GM18909 (cell line): ENCODE data around the gene CASQ1.

Experiments
- ATAC-seq: cut with Tn5 transposase; IDR thresholded peaks from one replicate; pipeline ENCODE4 v1.9.1; 2021; ENCODE audit warnings: mild to moderate bottlenecking; ENCODE audit not compliant: unreplicated experiment, poor library complexity

The CASQ1 gene

DNA sequence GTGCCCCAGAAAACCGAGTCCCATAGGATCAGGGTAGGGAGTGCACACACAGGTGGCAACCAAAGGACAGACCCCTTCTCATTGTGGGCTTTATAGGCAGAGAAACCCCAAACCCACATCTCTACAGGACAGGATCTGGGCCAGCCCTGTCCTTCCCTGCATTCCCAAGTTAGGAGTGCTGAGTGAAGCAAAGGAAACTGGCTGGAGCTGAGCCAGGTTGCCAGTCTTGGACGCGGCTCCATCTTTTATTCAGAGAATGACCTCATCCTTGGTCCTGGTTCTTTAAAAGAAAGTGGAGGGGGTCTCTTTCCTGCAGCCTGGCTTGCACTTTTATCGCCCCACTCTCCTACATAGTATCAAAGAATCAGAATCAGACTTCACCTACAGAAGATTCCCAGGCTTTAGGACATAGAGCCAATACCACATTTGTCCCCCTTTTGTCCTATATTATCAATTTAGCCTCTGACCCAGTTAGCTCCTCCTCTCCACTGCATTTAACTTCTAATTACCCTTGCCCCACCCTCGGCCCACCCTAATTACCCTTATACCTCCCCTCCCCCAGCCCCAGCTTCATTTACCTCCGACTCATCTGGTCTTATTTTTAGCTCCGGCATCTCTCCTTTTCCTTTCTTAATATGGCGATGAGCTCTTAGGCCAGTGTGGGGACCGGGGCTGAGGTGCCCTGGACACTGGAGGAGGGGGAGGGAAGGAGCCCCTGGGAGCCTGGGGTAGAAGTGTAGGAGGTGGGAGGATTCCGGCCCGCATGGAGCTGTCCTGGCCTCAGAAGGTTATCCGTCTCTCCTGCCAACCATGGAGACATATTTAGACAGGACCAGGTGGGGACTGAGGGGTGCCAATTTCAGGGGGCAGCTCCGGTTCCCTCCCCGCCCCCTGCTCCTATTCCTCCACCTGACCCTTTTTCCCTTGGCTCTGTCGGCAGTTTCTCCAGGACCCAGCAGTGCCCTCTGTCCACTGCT lies at the start of gene CASQ1:
TSS of gene CASQ1 (plus strand) at position 927 of the 977 bp plus-strand sequence. CDS start 177 bp downstream, outside the sequence.
- ATAC-seq, result no peak

DNA sequence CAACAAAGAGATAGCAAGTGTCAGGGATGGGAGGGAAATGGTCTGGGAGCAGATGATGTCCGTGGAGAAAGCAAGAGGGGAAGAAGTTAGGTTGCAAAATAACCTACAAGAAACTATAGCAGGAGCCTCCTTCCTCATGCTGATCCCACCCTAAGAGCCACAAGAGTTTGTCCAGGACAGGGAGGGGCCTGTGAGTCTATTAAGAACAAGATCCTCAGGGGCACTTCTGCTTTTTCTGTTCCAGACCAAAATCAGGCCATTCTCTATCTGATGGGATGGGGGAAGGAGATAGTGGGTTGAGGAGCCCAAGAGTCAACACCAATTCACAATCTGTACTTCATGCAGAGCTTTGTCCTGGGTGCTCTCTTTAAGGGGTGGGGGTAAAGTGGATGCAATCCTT lies 46.7 kb upstream of the CASQ1 start:
- ATAC-seq, result no peak

DNA sequence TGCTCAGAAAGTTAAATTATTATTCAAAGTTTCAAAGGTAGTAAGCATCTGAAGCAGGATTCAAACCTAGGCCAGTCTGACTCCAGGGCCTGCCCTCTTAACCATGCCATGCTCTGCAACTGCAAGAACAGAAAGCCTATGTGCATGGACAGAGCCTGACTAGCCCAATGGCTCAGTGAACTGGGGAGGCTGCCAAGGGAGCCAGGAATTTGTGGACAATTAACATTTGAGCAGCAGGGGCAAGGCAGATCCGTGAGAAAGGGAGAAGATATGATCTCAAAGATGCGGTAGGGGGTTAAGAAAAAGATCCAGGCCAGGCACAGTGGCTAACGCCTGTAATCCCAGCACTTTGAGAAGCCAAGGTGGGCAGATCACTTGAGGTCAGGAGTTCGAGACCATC lies 45.5 kb upstream of the CASQ1 start:
- ATAC-seq, result no peak

DNA sequence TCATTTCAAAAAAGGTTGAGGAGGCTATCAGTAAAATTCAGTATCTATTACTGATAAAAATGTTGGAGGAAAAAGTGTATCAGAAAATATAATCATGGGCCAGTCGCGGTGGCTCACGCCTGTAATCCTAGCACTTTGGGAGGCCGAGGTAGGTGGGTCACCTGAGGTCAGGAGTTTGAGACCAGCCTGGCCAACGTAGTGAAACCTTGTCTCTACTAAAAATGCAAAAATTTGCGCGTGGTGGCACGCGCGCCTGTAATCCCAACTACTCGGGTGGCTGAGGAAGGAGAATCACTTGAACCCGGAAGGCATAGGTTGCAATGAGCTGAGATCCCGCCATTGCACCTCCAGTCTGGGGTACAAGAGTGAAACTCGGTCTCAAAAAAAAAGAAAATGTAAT lies 44.3 kb upstream of the CASQ1 start:
- ATAC-seq, result no peak

DNA sequence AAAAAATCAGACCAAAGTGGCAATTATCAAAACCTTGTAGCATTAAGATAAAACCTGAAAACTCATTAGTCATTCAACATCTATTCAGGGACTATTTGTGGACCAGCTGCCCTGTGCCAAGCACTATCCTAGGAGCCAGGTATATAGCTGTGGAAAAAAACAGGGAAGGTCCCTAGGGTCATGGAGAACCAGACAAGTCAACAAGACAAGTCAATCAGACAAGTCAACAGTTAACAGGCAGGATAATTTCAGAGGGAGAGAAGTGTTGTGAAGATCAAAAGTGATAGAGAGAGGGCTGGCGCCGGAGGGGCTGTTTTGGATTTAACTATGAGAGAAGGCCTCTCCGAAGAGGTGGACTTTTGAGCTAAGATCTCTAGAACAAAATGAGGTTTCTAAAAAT lies 42.3 kb upstream of the CASQ1 start:
- no peak for ATAC-seq

DNA sequence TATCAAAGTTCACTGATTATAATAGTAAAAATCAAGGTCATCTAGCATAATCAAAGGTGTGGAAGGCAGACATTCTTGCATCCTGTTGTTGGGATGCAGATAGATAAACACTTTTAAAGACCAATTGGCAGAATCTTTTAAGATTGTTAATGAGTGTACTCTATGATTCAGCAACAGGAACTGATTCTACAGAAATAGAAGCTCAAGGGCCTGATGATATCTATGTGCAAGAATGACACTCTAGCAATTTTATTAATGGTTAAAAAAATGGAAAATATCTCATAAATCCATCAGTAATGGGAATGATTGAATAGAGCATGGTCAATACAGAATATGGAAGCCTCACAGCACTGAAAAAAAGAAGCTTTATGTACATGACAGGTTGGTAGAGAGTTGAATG lies 41.1 kb upstream of the CASQ1 start:
- ATAC-seq, result no peak

DNA sequence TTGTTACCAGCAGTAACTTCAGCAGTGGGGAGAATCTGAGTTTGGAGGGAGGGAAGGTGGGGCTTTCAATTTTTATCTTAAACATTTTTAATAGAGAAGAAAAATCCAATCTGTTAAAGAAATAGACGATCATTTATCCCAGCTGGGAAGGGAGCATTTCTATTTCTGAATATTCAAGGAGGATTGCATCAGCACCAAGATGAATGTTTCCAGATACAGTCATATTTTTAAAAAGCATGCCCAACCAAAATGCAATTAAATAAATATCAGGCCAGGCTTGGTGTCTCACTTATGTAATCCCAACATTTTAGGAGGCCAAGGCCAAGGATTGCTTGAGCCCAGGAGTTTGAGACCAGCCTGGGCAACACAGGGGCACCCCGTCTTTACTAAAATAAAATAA lies 40.7 kb upstream of the CASQ1 start:
- no peak for ATAC-seq

DNA sequence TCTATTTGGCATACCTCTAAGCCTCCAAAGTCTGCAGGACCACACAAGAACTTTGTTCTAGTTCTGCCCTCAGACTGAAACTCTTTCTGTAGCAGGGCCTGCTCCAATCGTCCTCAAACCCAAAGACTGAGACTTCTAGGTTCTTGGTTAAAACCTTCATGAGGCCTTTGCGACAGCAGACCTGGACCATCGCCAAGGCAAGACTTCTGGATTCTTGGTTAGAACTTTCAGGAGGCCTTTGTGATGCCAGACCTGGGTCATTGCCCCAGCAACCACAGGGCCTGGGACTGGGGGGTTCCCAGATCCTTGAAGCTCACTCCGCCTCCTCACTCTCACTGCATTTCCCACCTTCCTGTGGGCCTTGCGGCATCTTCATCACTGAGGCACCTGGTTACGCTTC lies 39.1 kb upstream of the CASQ1 start, which contains the start of gene ATP1A4:
TSS of gene ATP1A4 (plus strand) at position 301 of the 400 bp plus-strand sequence. CDS start 438 bp downstream, outside the sequence.
- no peak for ATAC-seq

DNA sequence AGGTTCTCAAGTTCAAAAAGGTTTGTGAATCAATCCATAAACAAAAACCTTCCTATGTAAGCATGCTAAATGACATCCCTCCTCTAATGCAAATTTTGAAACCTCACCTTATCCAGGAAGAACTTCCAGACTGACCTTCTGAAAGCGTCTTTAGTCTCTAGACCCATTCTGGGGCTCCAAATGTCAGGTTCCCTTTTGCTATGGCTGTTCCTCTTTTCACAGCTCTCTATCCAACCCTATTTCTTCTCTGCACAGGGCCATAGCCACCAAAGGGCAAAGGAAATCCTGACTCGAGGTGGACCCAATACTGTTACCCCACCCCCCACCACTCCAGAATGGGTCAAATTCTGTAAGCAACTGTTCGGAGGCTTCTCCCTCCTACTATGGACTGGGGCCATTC lies 35.6 kb upstream of the CASQ1 start:
- no peak for ATAC-seq

DNA sequence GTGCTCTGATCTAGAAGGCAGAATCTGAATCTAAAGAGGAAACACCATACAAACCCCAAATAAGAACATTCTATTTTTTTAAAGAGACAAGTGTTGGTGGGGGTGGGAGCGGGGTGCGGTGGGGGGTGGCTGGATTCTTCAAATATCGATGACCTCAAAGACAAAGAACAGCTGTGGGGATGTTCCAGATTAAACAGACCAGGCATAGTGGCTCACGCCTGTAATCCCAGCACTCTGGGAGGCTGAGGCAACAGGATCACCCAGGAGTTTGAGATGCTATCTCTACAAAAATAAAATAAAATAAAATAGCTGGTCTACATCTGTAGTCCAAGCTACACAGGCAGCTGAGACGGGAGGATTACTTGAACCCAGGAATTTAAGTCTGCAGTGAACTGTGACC lies 34.0 kb upstream of the CASQ1 start:
- ATAC-seq, result no peak

DNA sequence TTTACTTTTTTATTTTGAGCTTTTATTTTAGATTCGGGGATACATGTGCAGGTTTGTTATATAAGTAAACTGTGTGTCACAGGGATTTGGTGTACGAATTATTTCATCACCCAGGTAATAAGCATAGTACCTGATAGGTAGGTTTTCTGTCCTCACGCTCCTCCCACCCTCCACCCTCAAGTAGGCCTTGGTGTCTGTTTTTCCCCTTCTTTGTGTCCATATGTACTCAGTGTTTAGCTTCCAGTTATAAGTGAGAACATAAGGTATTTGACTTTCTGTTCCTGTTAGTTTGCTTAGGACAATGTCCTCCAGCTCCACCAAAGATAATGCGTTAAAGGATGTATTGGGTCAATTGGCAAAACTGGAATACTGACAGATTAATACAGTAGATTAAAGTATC lies 33.2 kb upstream of the CASQ1 start:
- no peak for ATAC-seq

DNA sequence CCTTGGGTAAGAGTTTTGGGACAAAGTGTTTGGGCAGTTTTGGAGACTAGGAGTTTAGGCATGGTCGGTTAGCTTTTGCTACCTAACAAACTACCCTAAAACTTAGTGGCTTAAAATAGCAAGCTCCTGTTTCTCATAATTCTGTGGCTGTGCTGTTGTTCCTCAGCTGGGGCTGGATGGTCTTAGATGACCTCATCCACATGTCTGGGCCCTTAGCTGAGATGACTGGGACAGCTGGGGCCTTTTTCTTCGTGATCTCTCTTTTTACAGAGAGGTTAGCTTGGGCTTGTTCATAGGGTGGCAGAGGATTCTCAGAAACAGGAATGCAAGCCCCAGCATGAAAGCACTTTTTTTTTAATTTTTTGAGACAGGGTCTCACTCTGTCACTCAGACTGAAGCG lies 32.3 kb upstream of the CASQ1 start:
- ATAC-seq, result no peak

DNA sequence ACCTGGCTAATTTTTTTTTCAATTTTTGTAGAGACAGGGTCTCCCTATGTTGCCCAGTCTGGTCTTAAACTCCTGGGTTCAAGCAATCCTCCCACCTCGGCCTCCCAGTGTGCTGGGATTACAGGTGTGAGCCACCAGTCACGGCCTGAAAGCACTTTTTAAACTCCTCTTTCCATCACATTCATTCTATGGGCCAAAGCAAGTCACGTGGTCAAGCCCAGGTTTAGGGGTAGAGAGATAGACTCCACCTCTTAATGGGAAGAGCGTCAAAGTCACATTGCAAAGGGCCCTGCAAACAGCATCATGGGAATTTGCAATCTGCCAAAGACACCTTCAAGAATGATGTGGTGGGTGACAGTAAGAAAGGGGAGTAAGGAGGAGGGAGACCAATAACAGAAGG lies 31.8 kb upstream of the CASQ1 start:
- ATAC-seq, result no peak

DNA sequence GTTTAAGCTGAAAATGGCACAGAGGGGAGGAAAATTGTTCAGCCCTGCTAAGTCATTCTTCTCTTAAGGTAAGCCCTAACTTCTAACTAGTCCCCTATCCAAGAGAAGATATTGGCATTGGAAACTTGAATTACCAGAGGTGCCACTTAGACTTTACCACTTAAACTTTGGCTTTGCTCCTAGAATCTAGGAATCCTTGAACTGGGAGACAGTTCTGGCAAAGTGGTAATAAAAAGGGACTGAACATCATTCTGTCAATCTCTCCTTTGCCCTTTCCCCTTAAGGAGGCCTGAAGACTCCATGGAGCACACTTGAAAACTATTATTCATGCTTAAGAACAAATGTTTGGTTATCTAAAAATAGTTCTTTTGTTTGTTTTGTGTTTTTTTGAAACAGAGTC lies 30.5 kb upstream of the CASQ1 start:
- ATAC-seq, result no peak

DNA sequence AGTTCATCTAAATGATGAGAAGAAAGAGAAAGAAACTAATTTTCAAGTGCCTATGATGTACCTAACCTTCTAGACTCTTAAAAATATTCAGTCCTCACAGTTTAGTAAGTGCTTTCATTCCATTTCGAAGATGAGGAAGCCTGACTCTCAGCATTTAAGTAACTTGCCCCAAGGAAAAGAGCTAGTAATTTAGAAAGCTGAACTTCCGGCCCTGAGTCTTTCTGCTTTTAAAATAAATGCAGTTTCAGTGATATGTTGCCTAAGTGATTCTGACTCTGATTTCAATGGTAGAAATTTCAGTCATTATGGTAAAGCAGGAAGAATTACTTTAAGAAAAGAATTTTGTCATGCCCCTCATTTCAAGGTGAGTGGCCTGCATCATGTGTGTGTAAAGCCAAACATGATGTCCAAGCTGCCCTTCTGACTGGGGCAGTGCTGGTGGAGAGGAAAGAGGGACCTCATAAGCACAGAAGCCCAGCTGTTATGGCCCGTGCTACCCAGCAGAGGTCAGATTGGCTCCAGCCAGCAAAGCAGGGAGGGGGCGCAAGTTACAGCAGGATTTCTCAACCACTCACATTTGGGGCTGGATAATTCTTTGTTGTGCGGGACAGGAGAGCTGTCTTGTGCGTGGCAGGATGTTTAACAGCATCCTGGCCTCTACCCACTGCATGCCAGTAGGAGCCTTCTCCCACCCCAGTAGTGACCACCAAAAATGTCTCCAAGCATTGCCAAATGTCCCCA lies 28.2 kb upstream of the CASQ1 start:
- ATAC-seq, result no peak

DNA sequence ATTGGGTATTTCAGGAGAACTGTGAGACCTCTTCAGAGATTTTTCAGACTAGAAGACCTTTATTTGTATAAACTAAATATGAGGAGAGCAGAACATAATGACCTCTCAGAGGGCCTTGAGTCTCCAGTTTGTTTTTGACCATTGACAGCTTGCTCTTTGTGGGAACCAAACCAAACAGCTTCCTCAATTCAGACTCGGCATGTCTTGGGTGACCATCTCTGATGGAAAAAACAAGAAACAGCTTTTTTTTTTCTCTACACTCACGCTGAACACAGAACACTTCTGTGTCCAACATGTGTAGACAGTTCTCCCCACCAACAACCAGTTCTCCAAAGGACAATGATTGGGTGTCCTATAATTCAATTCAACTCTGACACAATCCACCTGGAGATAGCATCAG lies 27.4 kb upstream of the CASQ1 start:
- ATAC-seq, result no peak

DNA sequence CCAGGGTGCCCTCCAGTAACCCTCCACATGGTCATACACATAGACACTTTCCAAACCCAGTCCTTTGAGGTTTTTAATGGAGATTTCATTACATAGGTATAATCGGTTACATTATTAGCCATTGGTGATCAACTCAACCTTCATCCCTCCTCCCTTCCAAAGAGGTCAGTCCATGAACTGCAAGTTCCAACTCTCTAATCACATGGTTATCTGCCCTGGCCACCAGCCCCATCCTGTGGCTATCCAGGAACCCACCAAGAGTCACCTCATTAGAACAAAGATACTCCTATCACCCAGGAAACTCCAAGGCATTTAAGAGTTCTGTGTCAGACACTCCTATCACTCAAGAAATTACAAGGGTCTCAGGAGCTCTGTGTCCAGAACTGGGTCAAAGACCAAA lies 26.8 kb upstream of the CASQ1 start:
- ATAC-seq, result no peak

DNA sequence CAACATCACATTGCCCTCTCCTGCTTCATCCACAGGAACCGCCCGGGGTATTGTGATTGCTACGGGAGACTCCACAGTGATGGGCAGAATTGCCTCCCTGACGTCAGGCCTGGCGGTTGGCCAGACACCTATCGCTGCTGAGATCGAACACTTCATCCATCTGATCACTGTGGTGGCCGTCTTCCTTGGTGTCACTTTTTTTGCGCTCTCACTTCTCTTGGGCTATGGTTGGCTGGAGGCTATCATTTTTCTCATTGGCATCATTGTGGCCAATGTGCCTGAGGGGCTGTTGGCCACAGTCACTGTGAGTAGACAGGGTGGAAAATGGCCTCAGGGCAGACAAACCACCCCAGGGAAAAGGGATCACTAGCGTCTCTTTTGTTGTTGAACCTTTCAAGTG lies 26.3 kb upstream of the CASQ1 start:
- no peak for ATAC-seq

DNA sequence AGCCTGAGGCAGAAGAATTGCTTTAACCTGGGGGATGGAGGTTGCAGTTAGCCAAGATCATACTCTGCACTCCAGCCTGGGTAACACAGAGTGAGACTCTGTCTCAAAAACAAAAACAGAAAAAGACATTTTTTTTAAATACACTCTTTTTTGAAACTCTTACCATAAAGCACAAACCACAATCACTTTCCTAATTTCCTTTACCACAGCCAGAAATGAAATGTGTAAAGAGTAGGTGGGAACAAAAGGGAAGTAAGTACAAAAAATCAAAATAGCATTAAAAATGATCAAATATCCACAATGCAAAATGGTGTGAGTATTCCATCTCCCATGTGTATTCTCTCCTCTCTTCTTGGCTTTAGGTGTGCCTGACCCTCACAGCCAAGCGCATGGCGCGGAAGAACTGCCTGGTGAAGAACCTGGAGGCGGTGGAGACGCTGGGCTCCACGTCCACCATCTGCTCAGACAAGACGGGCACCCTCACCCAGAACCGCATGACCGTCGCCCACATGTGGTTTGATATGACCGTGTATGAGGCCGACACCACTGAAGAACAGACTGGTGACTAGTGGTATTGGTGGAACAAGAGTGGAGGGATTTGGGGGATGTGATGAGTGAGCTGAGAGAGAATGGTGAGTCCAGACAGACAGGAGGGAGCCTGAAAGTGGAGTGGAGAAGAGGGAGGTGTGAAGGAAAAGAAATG lies 24.1 kb upstream of the CASQ1 start:
- no peak for ATAC-seq

DNA sequence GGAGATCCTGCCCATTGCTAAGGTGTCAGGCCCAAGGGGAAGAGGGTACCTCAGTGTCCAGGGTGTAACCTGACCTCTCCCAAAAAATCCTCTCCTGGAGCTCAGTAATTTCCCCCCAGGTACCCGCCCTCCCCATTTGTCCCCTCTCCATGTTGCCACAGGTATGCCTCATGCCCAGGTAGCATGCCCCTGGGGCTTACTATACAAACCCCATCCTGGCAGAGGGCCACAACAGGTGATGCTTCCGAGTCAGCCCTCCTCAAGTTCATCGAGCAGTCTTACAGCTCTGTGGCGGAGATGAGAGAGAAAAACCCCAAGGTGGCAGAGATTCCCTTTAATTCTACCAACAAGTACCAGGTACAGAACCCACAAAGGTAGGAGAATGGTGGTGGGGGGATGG lies 23.3 kb upstream of the CASQ1 start:
- ATAC-seq, result no peak

DNA sequence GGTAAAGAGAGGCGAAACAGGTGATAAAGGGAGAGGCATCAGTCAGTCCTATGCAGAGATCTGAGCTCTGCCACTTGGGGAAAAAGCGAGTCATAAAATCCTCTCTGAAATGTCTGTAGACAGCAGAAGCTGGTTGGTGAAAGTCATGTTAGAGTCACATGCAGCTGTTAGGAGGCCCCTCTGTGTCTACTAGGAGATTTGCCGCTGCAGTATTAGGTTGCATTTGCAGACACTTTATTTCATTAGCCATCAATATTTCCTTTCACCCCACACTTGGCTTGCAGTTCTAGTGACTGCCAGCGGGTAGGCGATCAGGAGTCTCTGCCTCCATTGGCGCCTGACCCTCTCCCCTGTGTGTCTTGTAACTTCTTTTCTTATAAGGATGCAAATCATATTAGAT lies 22.8 kb upstream of the CASQ1 start:
- no peak for ATAC-seq
